Measurements from ENCODE around the gene RUNDC1.

The RUNDC1 gene

DNA sequence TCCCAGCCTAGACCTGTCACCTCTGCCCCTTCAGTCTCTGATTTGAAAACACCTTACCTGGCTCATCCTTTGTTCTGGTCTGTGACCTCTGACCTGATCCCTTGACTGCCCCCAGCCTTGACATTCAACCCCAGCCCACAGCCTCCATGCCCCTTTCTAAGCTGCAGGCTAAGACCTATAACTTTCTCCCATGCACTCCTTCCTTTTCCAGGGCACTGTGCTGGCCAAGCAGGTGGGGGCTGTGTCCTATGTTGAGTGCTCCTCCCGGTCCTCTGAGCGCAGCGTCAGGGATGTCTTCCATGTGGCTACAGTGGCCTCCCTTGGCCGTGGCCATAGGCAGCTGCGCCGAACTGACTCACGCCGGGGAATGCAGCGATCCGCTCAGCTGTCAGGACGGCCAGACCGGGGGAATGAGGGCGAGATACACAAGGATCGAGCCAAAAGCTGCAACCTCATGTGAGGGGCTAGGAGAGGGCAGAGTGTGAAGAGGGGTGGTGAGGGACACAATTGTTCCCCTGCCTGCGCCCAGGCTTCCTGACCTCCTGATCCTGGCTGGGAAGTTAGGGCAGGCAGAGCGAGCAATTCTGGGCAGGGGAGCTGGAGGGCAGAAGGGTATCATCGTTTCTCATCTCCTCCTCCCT lies 48.0 kb downstream of the RUNDC1 start:
- TF ChIP-seq, protein P1, sequence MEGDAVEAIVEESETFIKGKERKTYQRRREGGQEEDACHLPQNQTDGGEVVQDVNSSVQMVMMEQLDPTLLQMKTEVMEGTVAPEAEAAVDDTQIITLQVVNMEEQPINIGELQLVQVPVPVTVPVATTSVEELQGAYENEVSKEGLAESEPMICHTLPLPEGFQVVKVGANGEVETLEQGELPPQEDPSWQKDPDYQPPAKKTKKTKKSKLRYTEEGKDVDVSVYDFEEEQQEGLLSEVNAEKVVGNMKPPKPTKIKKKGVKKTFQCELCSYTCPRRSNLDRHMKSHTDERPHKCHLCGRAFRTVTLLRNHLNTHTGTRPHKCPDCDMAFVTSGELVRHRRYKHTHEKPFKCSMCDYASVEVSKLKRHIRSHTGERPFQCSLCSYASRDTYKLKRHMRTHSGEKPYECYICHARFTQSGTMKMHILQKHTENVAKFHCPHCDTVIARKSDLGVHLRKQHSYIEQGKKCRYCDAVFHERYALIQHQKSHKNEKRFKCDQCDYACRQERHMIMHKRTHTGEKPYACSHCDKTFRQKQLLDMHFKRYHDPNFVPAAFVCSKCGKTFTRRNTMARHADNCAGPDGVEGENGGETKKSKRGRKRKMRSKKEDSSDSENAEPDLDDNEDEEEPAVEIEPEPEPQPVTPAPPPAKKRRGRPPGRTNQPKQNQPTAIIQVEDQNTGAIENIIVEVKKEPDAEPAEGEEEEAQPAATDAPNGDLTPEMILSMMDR (IDR thresholded peaks at IDR 0.05; ENCODE audit: low read depth, low read length) = no peak
- no peak for DNase-seq (ENCODE audit: extremely low read depth, low read depth)

DNA sequence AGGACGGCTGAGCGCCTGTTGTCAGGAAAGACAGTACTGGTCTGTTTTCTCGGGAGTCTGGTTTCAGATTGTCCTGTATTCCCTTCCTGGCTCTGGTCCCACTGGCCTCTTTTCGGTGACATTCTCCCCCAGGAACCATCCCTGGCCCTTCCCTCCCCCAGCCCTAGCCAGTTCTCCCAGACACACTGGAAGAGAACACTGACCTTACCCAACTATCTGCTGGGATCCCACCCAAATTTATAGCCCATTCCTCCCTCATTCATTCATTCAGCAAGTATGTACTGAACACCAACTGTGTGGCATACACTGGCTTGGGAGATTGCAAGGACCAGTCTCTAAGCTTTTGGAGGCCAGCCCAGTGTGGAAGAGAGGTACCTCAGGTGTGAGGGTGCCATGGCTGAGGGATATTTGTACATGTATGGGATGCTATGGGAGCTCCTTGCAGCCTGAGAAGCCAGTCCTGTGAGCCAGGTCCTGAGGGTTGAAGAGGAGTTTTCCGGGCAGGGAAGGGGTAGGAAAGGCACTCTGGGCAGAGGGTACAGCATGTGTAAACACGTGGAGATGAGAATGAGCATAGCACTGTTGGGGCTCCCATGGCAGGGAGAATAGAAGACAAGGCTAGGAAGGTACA lies 49.9 kb downstream of the RUNDC1 start:
- TF ChIP-seq, protein P1 (IDR thresholded peaks at IDR 0.05; ENCODE audit: low read depth, low read length) = no peak

DNA sequence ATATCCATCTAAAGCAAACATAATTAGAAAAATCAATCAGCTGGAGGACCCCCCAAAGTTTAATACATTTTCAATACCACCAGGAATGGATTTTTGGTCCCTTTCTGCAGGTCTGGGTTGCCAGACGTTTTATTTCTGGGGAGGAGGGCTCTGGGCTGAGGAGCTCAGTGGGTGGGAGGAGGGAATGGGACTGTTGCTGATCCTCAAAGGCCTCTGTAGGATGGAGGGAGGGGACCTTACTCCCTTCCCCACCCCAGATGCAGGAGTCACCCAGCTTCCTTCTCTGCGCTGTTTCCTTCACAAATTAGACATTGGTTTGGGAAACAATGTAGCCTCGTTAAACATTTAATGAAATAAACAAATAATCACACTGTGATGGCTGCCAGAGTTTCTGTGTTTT lies 51.3 kb downstream of the RUNDC1 start:
- no peak for DNase-seq (ENCODE audit: extremely low read depth, low read depth)
- TF ChIP-seq, protein P1 (IDR thresholded peaks at IDR 0.05; ENCODE audit: low read depth, low read length) = no peak

More for the DNA sequence above, 49.9 kb downstream of the RUNDC1 start:
- DNase-seq (ENCODE audit: extremely low read depth, low read depth) = no peak

DNA sequence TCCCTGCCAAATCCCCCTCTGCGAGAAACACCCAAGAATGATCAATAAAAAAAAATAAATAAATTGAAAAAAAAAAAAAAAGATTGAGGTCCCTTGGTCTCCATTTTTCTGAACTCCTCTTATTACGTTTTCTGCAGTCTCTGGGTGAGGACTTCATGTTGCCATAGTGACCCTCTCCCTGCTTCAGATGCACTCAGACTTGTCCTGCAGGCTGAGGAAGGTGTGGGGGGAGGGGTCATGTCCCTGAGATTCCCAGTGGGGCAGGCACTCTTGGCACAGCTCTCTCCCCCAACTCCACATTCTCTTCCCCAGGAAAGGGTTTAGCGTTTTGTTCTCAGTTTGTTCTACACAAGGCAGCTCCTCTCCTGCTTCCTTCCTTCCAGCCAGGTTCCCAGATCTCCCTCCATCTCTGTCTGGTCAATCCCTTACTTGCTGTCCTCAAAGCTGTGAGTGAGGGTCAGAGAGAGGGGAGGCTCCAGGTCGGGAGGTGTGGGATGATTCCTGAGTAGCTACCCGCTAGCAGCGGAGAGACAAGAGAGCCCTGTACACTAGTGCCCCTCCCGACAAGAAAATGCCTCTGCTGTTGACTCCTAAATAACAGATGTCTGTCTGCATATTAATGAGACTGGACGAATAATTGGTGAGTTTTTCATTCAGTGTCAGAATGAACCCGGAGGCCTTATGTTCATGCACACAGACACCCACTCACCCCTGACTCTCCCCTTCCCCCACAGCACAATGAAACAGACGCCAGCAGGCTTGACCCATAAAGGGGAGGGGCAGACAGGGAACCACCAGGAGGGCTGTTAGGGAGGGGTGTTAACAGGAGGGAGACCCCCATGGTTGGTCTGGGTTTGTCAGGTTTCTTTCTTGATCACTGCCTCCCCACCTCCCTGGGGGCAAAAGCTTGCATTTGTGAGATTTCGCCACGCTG lies 53.9 kb downstream of the RUNDC1 start:
- TF ChIP-seq, protein P1 (IDR thresholded peaks at IDR 0.05; ENCODE audit: low read depth, low read length) = no peak
- DNase-seq (ENCODE audit: extremely low read depth, low read depth) = no peak

DNA sequence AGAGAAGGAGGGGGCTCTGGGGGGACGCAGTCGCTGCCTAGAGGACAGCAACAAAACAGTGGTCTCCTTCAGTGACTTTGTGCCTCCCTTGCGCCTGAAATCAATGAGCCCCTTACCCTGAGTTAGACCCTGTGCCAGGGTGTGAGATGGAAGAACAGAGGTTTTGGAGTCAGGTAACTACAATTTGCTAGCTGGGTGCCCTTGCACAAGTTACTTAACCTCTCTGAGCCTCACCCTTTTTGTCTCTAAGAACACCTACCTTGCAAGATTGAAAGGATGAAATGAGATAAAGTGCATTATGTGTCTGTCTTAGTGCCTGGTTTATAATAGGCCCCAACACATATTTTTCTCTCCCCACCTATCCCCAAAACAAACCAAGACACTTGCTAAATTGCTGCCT lies 54.5 kb downstream of the RUNDC1 start:
- no peak for DNase-seq (ENCODE audit: extremely low read depth, low read depth)
- TF ChIP-seq, protein P1 (IDR thresholded peaks at IDR 0.05; ENCODE audit: low read depth, low read length) = no peak

DNA sequence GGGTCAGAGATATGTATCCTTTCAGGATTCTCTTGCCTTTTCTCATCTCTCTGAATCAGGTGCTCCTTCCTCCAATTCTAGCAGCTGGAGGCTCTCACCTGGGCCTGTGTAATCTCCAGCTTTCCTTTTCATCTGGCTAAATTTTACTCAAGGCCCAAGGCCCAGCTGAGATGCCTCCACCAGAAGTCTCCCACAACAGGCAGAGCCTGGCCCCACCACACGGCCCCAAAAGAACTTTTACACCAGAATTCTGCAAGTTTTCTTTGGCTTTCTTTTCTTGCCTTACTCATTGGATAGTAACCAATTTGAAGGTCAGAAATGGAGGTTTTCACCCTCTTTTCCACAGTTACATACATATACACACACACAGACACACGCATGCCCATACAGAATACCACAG lies 59.3 kb downstream of the RUNDC1 start:
- DNase-seq (ENCODE audit: extremely low read depth, low read depth) = no peak
- TF ChIP-seq, protein P1 (IDR thresholded peaks at IDR 0.05; ENCODE audit: low read depth, low read length) = no peak

DNA sequence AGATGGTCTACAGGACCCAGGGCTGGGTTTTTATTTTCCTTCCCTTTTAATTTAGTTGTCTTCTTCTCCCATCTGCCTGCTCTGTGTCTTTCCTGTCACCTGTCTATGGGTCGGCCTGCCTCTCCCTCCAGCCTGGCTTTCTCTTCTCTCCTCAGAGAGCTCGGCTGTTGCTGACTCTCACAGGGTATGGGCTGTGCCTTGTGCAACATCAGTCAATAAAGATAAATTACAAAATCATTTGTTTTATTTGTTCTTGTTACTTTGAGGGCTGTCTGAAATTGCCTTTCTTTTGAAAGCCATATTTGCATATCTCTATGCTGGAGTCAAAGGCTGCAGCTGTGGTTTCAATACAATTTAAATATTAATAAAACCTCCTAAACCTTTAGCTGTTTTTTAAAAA lies 60.3 kb downstream of the RUNDC1 start:
- TF ChIP-seq, protein P1 (IDR thresholded peaks at IDR 0.05; ENCODE audit: low read depth, low read length) = no peak

More for the DNA sequence above, 60.3 kb downstream of the RUNDC1 start:
- DNase-seq (ENCODE audit: extremely low read depth, low read depth) = no peak

Measured in AG09319 (cell line).